DND-41 (cell line): ENCODE data around the gene CYP2C9.
"Not testable (repeated sequence)": the region's sequence is repeated elsewhere in the genome, so short reads cannot be mapped to it uniquely, and the experiment has no call there.

Experiments used
- ATAC-seq: fragments of 200-7000 bp; cut with Tn5 transposase; 3 replicates; pipeline ENCODE4 v1.9.1; 2021; ENCODE audit warnings: low read depth; ENCODE audit not compliant: insufficient read depth
- DNase-seq: peaks from one replicate; pipeline ENCODE4 v3.0.0-alpha.2; 2020
- H2AFZ ChIP-seq: 2 replicates; pipeline ENCODE4 v1.6.0; 2012; ENCODE audit warnings: low read depth, low read length
- H3K27ac ChIP-seq: 2 replicates; pipeline ENCODE4 v1.5.1; 2012; ENCODE audit warnings: low read length, inconsistent platforms
- H3K27me3 ChIP-seq: fragments of 200-600 bp; sonication (generic); 2 replicates; pipeline ENCODE4 v1.6.0; 2012; ENCODE audit warnings: low read length, mild to moderate bottlenecking, inconsistent platforms; ENCODE audit not compliant: insufficient read depth, poor library complexity
- H3K36me3 ChIP-seq: 2 replicates; pipeline ENCODE4 v1.5.1; 2012; ENCODE audit warnings: low read length, inconsistent platforms; ENCODE audit not compliant: insufficient read depth
- H3K4me1 ChIP-seq: 2 replicates; pipeline ENCODE4 v1.5.1; 2012; ENCODE audit warnings: mild to moderate bottlenecking, low read length; ENCODE audit not compliant: insufficient read depth
- H3K4me2 ChIP-seq: 2 replicates; pipeline ENCODE4 v1.6.0; 2012; ENCODE audit warnings: mild to moderate bottlenecking, moderate library complexity, low read length, inconsistent platforms; ENCODE audit not compliant: insufficient read depth
- H3K4me3 ChIP-seq, 2 experiments: fragments of 200-600 bp in 1 of 2; shearing (Covaris generic) in 1 of 2; 2 replicates each; pipeline ENCODE4 v1.5.1; 2012 to 2016; ENCODE audit warnings: inconsistent platforms in 2 of 2, low read length in 2 of 2, mild to moderate bottlenecking in 2 of 2, low read depth in 1 of 2, moderate library complexity in 1 of 2
- H3K79me2 ChIP-seq: 2 replicates; pipeline ENCODE4 v1.6.0; 2012; ENCODE audit warnings: low read length, inconsistent platforms; ENCODE audit not compliant: insufficient read depth
- H3K9ac ChIP-seq: 2 replicates; pipeline ENCODE4 v1.6.0; 2012; ENCODE audit warnings: low read depth, mild to moderate bottlenecking, inconsistent platforms, low read length, moderate library complexity
- H3K9me3 ChIP-seq: 2 replicates; pipeline ENCODE4 v1.5.1; 2012; ENCODE audit warnings: low read length, moderate library complexity, mild to moderate bottlenecking, inconsistent platforms; ENCODE audit not compliant: insufficient read depth, severe bottlenecking
- H4K20me1 ChIP-seq: 2 replicates; pipeline ENCODE4 v1.6.0; 2012; ENCODE audit warnings: low read length; ENCODE audit not compliant: insufficient read depth
- EZH2 ChIP-seq: IDR thresholded peaks from 3 replicates; pipeline ENCODE4 v1.6.1; 2012; ENCODE audit warnings: borderline replicate concordance, low read depth, mild to moderate bottlenecking, moderate library complexity, low read length, inconsistent platforms; ENCODE audit not compliant: severe bottlenecking
- TF ChIP-seq, protein P1 (sequence below): IDR thresholded peaks from 2 replicates; pipeline ENCODE4 v1.5.1; 2012; ENCODE audit warnings: borderline replicate concordance, low read length, moderate library complexity, mild to moderate bottlenecking; ENCODE audit not compliant: poor library complexity, severe bottlenecking; ENCODE audit errors: extremely low read depth

The CYP2C9 gene

DNA sequence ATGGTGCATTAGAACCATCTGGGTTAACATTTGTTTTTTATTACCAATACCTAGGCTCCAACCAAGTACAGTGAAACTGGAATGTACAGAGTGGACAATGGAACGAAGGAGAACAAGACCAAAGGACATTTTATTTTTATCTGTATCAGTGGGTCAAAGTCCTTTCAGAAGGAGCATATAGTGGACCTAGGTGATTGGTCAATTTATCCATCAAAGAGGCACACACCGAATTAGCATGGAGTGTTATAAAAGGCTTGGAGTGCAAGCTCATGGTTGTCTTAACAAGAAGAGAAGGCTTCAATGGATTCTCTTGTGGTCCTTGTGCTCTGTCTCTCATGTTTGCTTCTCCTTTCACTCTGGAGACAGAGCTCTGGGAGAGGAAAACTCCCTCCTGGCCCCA lies at the start of gene CYP2C9:
Gene CYP2C9 (plus strand): TSS at position 276 of the 400 bp plus-strand sequence. CDS start 25 bp downstream, at position 301.
- Histone ChIP-seq H3K4me3 (no peak within 1 kb of the TSS), H3K36me3 (no peaks in the 10 kb centered on the region), H3K4me2 (no peak within 1 kb of the TSS), H2AFZ (no peak within 1 kb of the TSS), H3K79me2 (no peaks in the 10 kb centered on the region), H4K20me1 (no peaks in the 10 kb centered on the region), H3K9ac (no peak within 1 kb of the TSS), H3K27me3 (no peaks in the 10 kb centered on the region), H3K4me1 (no peaks in the 10 kb centered on the region), H3K9me3 (peaks cover 1% of the 10 kb centered on the region), H3K27ac (no peak within 1 kb of the TSS)
- ATAC-seq (no peak), DNase-seq (no peak)
- TF ChIP-seq EZH2 = no peak
- TF ChIP-seq, protein P1, sequence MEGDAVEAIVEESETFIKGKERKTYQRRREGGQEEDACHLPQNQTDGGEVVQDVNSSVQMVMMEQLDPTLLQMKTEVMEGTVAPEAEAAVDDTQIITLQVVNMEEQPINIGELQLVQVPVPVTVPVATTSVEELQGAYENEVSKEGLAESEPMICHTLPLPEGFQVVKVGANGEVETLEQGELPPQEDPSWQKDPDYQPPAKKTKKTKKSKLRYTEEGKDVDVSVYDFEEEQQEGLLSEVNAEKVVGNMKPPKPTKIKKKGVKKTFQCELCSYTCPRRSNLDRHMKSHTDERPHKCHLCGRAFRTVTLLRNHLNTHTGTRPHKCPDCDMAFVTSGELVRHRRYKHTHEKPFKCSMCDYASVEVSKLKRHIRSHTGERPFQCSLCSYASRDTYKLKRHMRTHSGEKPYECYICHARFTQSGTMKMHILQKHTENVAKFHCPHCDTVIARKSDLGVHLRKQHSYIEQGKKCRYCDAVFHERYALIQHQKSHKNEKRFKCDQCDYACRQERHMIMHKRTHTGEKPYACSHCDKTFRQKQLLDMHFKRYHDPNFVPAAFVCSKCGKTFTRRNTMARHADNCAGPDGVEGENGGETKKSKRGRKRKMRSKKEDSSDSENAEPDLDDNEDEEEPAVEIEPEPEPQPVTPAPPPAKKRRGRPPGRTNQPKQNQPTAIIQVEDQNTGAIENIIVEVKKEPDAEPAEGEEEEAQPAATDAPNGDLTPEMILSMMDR = no peak

DNA sequence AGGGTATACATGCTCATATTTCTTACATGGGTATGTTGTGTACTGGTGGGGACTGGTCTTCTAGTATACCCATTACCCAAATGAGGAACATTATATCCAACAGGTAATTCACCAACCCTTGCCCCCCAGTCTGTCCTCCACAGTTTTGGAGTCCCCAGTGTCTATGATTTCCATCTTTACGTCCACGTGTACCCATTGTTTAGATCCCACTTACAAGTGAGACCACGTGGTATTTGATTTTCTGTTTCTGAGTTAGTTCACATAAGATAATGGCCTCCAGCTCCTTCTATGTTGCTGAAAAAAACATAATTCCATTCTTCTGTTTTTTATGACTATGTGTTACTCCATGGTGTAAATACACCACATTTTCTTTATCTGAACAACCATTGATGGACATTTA lies 49.3 kb upstream of the CYP2C9 start:
- Histone ChIP-seq H3K4me1 (no peaks in the 10 kb centered on the region), H3K36me3 (no peaks in the 10 kb centered on the region), H3K4me2 (no peak overlapping the region), H3K9ac (no peak overlapping the region), H4K20me1 (no peaks in the 10 kb centered on the region), H3K27ac (no peak overlapping the region), H3K9me3 (no peaks in the 10 kb centered on the region), H2AFZ (no peak overlapping the region), H3K27me3 (no peaks in the 10 kb centered on the region), H3K79me2 (no peaks in the 10 kb centered on the region), H3K4me3 (no peak overlapping the region)
- TF ChIP-seq EZH2 = no peak
- TF ChIP-seq, protein P1 = no peak
- no peak for DNase-seq
- no peak for ATAC-seq

DNA sequence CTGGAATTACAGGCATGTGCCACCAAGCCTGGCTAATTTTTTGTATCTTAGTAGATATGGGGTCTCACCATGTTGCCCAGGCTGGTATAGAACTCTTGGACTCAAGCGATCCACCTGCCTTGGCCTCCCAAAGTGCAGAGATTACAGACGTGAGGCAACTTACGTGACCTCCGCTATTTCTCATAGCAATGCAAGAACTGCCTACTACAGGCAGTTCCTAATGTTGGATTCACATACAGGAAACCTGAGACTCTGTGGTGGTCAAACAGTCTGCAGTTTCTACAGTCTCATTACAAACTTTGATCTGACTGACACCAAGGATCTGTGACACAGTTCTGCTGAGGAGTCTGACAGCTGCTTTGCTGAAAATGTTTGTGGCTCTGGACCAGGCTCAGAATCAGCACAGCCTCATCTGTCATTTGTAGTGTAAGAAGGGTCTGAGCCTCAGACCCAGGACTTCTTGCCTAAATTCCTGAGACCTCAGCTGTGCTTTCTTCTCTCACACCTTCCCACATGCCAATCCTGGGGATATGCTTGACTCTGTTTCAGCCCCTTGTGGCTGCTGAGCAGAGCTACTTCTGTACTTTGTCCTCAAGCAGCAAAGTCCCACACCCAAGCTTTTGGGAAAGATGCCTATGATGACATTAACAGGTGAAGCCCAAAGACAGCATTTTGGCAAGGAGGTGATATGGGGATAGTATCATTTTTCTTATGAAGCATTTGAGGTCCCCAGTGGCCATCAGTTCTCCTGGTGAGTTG lies 48.0 kb upstream of the CYP2C9 start:
- H4K20me1 ChIP-seq = no peaks in the 10 kb centered on the region
- H3K4me2 ChIP-seq = no peak overlapping the region
- H3K4me1 ChIP-seq = no peaks in the 10 kb centered on the region
- no peak overlapping the region for H3K27ac ChIP-seq
- H3K9ac ChIP-seq = no peak overlapping the region
- H3K79me2 ChIP-seq = no peaks in the 10 kb centered on the region
- TF ChIP-seq, protein P1 = no peak
- no peak for TF ChIP-seq EZH2
- no peaks in the 10 kb centered on the region for H3K27me3 ChIP-seq
- DNase-seq (no peak), ATAC-seq (no peak)
- H3K4me3 ChIP-seq = no peak overlapping the region
- no peaks in the 10 kb centered on the region for H3K9me3 ChIP-seq
- H3K36me3 ChIP-seq = no peaks in the 10 kb centered on the region
- H2AFZ ChIP-seq = no peak overlapping the region

DNA sequence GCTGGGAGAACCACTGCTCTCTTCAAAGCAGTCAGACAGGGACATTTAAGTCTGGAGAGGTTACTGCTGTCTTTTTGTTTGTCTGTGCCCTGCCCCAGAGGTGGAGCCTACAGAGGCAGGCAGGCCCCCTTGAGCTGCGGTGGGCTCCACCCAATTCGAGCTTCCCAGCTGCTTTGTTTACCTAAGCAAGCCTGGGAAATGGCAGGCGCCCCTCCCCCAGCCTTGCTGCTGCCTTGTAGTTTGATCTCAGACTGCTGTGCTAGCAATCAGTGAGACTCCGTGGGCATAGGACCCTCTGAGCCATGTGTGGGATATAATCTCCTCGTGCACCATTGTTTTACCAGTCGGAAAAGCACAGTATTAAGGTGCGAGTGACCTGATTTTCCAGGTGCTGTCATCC lies 40.0 kb upstream of the CYP2C9 start:
- not testable (repeated sequence) for ATAC-seq, H4K20me1 ChIP-seq, H3K9ac ChIP-seq

More for the DNA sequence above, 40.0 kb upstream of the CYP2C9 start:
- H3K4me3 ChIP-seq, H3K27ac ChIP-seq, H3K27me3 ChIP-seq, DNase-seq, H3K4me1 ChIP-seq, H3K79me2 ChIP-seq, H3K4me2 ChIP-seq, H3K9me3 ChIP-seq, H3K36me3 ChIP-seq, H2AFZ ChIP-seq: not testable (repeated sequence)
